Trophoblast cell (in vitro differentiated cells and primary cell): ENCODE data around the gene NCOA3.

Experiments
- DNase-seq, 2 donors: peaks; one replicate each; pipeline ENCODE4 v3.0.0-alpha.2; 2016
- H2AFZ ChIP-seq: 2 replicates; pipeline ENCODE4 v1.6.1; 2013; ENCODE audit warnings: low read length, moderate library complexity, mild to moderate bottlenecking; ENCODE audit not compliant: insufficient read depth, poor library complexity
- H2AK5ac ChIP-seq: 2 replicates; pipeline ENCODE4 v1.6.1; 2013; ENCODE audit warnings: mild to moderate bottlenecking, low read length
- H2BK120ac ChIP-seq: 2 replicates; pipeline ENCODE4 v1.6.1; 2013; ENCODE audit warnings: low read length, mild to moderate bottlenecking, moderate library complexity; ENCODE audit not compliant: insufficient read depth, poor library complexity
- H2BK12ac ChIP-seq: 2 replicates; pipeline ENCODE4 v1.6.1; 2013; ENCODE audit warnings: mild to moderate bottlenecking, low read length, moderate library complexity
- H2BK5ac ChIP-seq: 2 replicates; pipeline ENCODE4 v1.6.1; 2013; ENCODE audit warnings: low read length, low read depth, moderate library complexity, mild to moderate bottlenecking; ENCODE audit not compliant: poor library complexity
- H3K14ac ChIP-seq: 2 replicates; pipeline ENCODE4 v1.6.1; 2013; ENCODE audit warnings: mild to moderate bottlenecking, low read length
- H3K18ac ChIP-seq: 2 replicates; pipeline ENCODE4 v1.6.1; 2013; ENCODE audit warnings: mild to moderate bottlenecking, low read length
- H3K23ac ChIP-seq: 2 replicates; pipeline ENCODE4 v1.6.1; 2013; ENCODE audit warnings: low read length
- H3K27ac ChIP-seq: 2 replicates; pipeline ENCODE4 v1.5.1; 2013; ENCODE audit warnings: low read depth, mild to moderate bottlenecking, inconsistent platforms, low read length, moderate library complexity
- H3K27me3 ChIP-seq: 2 replicates; pipeline ENCODE4 v1.6.1; 2013; ENCODE audit warnings: inconsistent platforms, mild to moderate bottlenecking, low read length, moderate library complexity; ENCODE audit not compliant: insufficient read depth
- H3K36me3 ChIP-seq, 2 experiments: 1 replicate in 1 of 2; 2 replicates in 1 of 2; pipeline ENCODE4 v1.6.1; 2013; ENCODE audit warnings: low read length in 2 of 2, mild to moderate bottlenecking in 2 of 2, moderate library complexity in 1 of 2; ENCODE audit not compliant: insufficient read depth in 2 of 2, control insufficient read depth in 1 of 2
- H3K4ac ChIP-seq: 2 replicates; pipeline ENCODE4 v1.6.1; 2013; ENCODE audit warnings: low read depth, mild to moderate bottlenecking, low read length, moderate library complexity
- H3K4me1 ChIP-seq, 2 experiments: 1 replicate in 1 of 2; 2 replicates in 1 of 2; pipeline ENCODE4 v1.6.1; 2013; ENCODE audit warnings: low read length in 2 of 2, mild to moderate bottlenecking in 2 of 2, moderate library complexity in 1 of 2; ENCODE audit not compliant: insufficient read depth in 2 of 2, control insufficient read depth in 1 of 2
- H3K4me2 ChIP-seq: 2 replicates; pipeline ENCODE4 v1.6.1; 2013; ENCODE audit warnings: inconsistent platforms, mild to moderate bottlenecking, low read length, moderate library complexity
- H3K4me3 ChIP-seq: 2 replicates; pipeline ENCODE4 v1.5.1; 2013; ENCODE audit warnings: mild to moderate bottlenecking, low read depth, low read length, inconsistent platforms
- H3K79me1 ChIP-seq: one replicate; pipeline ENCODE4 v1.6.1; 2013; ENCODE audit warnings: low read length
- H3K79me2 ChIP-seq: 2 replicates; pipeline ENCODE4 v1.6.1; 2013; ENCODE audit warnings: low read length, mild to moderate bottlenecking; ENCODE audit not compliant: control insufficient read depth, insufficient read depth, poor library complexity
- H3K9ac ChIP-seq: 2 replicates; pipeline ENCODE4 v1.6.1; 2013; ENCODE audit warnings: mild to moderate bottlenecking, low read length
- H3K9me3 ChIP-seq: 2 replicates; pipeline ENCODE4 v1.6.1; 2013; ENCODE audit warnings: low read depth, mild to moderate bottlenecking, control low read depth, inconsistent platforms, low read length; ENCODE audit not compliant: insufficient read depth
- H4K12ac ChIP-seq: 2 replicates; pipeline ENCODE4 v1.6.1; 2013; ENCODE audit warnings: low read depth, mild to moderate bottlenecking, low read length, moderate library complexity
- H4K8ac ChIP-seq: 2 replicates; pipeline ENCODE4 v1.6.1; 2013; ENCODE audit warnings: low read depth, mild to moderate bottlenecking, low read length, moderate library complexity
- H4K91ac ChIP-seq: one replicate; pipeline ENCODE4 v1.6.1; 2013; ENCODE audit warnings: low read depth, mild to moderate bottlenecking, low read length, moderate library complexity
- whole genome bisulfite sequencing: extraction: QIAGEN DNeasy Blood & Tissue Kit; methylation state at CpG from one replicate; pipeline ENCODE4 v1.1.7; 2013; ENCODE audit warnings: missing lambda C conversion rate; ENCODE audit not compliant: insufficient read length, insufficient coverage; ENCODE audit errors: extremely low coverage; 5-methylcytosine and 5-hydroxymethylcytosine counted together

NCOA3 gene

GRCh38 chr20:47606983-47607613 is 105.4 kb downstream of the NCOA3 start:
- WGBS, result no CpG with 5 or more reads among the region's 1 CpG
- no peaks in the 10 kb centered on the region for H3K36me3 ChIP-seq

DNA sequence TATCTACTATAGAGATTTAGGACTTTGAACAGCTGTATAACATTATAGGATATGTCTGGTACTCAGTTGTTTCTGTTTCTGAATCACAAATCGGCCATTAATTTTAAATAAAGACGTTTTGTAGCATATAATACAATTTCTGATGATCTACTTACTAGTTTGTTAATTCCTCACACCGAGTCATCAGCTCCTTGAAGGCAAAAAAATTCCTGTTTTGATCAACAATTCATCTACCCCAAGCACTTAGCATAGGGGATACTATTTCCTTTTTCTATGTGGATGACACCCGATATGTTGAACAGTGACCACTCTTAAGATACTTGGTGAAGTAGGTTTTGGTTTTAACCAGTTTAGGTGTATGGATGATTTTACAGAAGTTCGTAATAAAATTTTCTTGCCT is 107.3 kb downstream of the NCOA3 start:
- Histone ChIP-seq H3K4me1 (peaks cover 3 to 4% of the 10 kb centered on the region in 2 experiments), H2BK5ac (no peak overlapping the region), H3K9me3 (no peaks in the 10 kb centered on the region), H4K91ac (no peak overlapping the region), H3K27ac (no peak overlapping the region), H3K79me2 (no peaks in the 10 kb centered on the region), H3K4ac (no peak overlapping the region), H4K8ac (no peak overlapping the region), H3K18ac (no peak overlapping the region), H3K36me3 (no peaks in the 10 kb centered on the region), H3K9ac (no peak overlapping the region), H3K4me2 (no peak overlapping the region), H4K12ac (no peak overlapping the region), H2BK120ac (no peak overlapping the region), H3K27me3 (no peaks in the 10 kb centered on the region), H2AK5ac (no peak overlapping the region), H2AFZ (no peak overlapping the region), H2BK12ac (no peak overlapping the region), H3K79me1 (no peaks in the 10 kb centered on the region), H3K23ac (no peak overlapping the region), H3K4me3 (no peak overlapping the region), H3K14ac (no peak overlapping the region)
- DNase-seq, result no peak
- no CpG with 5 or more reads among the region's 5 CpGs for WGBS

More at GRCh38 chr20:47606983-47607613, 105.4 kb downstream of the NCOA3 start:
- Histone ChIP-seq H2BK120ac (no peak overlapping the region), H3K14ac (no peak overlapping the region), H2BK12ac (no peak overlapping the region), H3K9me3 (peaks cover 5% of the 10 kb centered on the region), H4K8ac (no peak overlapping the region), H4K91ac (no peak overlapping the region), H4K12ac (no peak overlapping the region), H3K4me2 (no peak overlapping the region), H3K4me1 (peaks cover 3 to 4% of the 10 kb centered on the region in 2 experiments), H3K79me2 (no peaks in the 10 kb centered on the region), H2AK5ac (no peak overlapping the region), H3K27ac (no peak overlapping the region), H3K9ac (no peak overlapping the region), H2BK5ac (no peak overlapping the region), H3K27me3 (no peaks in the 10 kb centered on the region), H3K18ac (no peak overlapping the region), H3K79me1 (no peaks in the 10 kb centered on the region), H3K23ac (no peak overlapping the region), H3K4me3 (no peak overlapping the region), H2AFZ (no peak overlapping the region), H3K4ac (no peak overlapping the region)
- peak in 1 of 2 donors; percentile 39 for DNase-seq

DNA sequence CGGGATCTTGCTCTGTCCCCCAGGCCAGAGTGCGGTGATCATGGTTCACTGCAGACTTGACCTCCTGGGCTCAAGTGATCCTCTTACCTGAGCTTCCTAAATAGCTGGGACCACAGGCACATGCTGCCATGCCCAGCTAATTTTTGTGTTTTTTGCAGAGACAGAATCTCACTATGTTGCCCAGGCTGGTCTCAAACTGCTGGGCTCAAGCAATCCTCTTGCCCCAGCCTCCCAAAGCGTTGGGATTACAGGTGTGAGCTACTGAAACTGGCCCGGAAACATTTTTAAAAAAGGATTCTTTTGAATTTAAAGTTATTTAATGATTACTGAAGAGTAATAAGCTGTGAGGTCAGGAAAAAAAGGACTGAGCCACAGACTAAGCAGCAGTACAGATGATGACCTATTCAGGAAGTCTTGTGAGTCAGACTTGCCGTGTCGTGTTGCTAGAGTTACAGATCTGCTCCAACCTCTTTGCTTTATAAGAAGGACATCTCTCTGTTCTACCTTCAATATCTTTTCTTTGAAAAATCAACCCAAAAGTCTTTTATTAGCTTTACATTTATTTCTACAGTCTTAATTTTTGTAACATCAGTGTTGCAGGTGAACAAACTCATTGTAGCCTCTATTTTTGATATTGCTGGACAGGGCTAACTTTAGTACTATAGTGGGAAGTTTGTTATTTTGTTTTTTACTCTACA is 108.7 kb downstream of the NCOA3 start:
- H3K9ac ChIP-seq, result no peak overlapping the region
- no peak overlapping the region for H2BK5ac ChIP-seq
- H2AFZ ChIP-seq, result no peak overlapping the region
- no peak overlapping the region for H4K12ac ChIP-seq
- no peak overlapping the region for H3K14ac ChIP-seq
- no CpG with 5 or more reads among the region's 6 CpGs for WGBS
- no peaks in the 10 kb centered on the region for H3K36me3 ChIP-seq
- H3K27ac ChIP-seq, result peak overlapping the region; percentile 49
- peaks cover 2% of the 10 kb centered on the region for H3K79me2 ChIP-seq
- no peak overlapping the region for H3K4me2 ChIP-seq
- H3K4me3 ChIP-seq, result no peak overlapping the region
- H2BK120ac ChIP-seq, result no peak overlapping the region
- H3K18ac ChIP-seq, result no peak overlapping the region
- peaks cover 3 to 4% of the 10 kb centered on the region in 2 experiments for H3K4me1 ChIP-seq
- H3K27me3 ChIP-seq, result no peaks in the 10 kb centered on the region
- H4K91ac ChIP-seq, result no peak overlapping the region
- H3K23ac ChIP-seq, result no peak overlapping the region
- peak in 1 of 2 donors; percentile 42 for DNase-seq
- H3K9me3 ChIP-seq, result no peaks in the 10 kb centered on the region
- H3K79me1 ChIP-seq, result no peaks in the 10 kb centered on the region
- no peak overlapping the region for H4K8ac ChIP-seq
- H3K4ac ChIP-seq, result no peak overlapping the region
- no peak overlapping the region for H2AK5ac ChIP-seq
- H2BK12ac ChIP-seq, result no peak overlapping the region

GRCh38 chr20:47610945-47611250 is 109.2 kb downstream of the NCOA3 start:
- no peak for DNase-seq
- H2BK5ac ChIP-seq, result no peak overlapping the region
- no peak overlapping the region for H2AFZ ChIP-seq
- no peak overlapping the region for H3K27ac ChIP-seq
- no peaks in the 10 kb centered on the region for H3K36me3 ChIP-seq
- no peak overlapping the region for H4K8ac ChIP-seq
- no peak overlapping the region for H3K4me2 ChIP-seq
- H3K27me3 ChIP-seq, result no peaks in the 10 kb centered on the region
- no peaks in the 10 kb centered on the region for H3K79me1 ChIP-seq
- no peak overlapping the region for H2AK5ac ChIP-seq
- no peak overlapping the region for H3K14ac ChIP-seq
- H3K9ac ChIP-seq, result no peak overlapping the region
- H3K79me2 ChIP-seq, result peaks cover 2% of the 10 kb centered on the region
- H3K18ac ChIP-seq, result no peak overlapping the region
- H3K9me3 ChIP-seq, result no peaks in the 10 kb centered on the region
- no peak overlapping the region for H4K12ac ChIP-seq
- H2BK12ac ChIP-seq, result no peak overlapping the region
- no peak overlapping the region for H4K91ac ChIP-seq
- H3K23ac ChIP-seq, result no peak overlapping the region
- H3K4me1 ChIP-seq, result peaks cover 3 to 4% of the 10 kb centered on the region in 2 experiments
- H3K4ac ChIP-seq, result no peak overlapping the region
- no peak overlapping the region for H3K4me3 ChIP-seq
- H2BK120ac ChIP-seq, result no peak overlapping the region
